Measurements from ENCODE around the gene TMEM179.
"Not testable (repeated sequence)": the region's sequence is repeated elsewhere in the genome, so short reads cannot be mapped to it uniquely, and the experiment has no call there.

The TMEM179 gene

DNA sequence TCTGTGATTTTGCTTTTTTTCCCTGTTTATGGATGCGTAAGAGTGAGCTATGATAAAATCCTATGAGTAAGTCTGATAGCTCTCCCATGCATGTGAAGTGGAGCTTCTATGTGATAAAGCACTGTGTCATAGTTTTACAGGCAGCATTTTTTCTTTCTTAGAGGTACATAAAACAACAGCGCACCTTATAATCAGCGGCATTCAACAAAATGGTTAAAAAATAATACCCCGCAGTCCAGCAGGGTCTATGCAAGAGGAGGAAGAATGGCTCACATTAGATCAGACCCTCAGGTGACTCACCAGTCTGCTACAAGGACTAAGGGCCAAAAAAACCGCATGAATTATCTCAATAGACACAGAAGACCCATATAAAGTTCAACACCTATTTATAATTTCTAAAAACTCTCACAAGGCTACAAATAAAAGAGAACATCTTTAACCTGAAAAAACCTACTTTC lies 33.0 kb upstream of the TMEM179 start:
- DNase-seq (ENCODE audit: low read depth in 2 of 2), result no peak

DNA sequence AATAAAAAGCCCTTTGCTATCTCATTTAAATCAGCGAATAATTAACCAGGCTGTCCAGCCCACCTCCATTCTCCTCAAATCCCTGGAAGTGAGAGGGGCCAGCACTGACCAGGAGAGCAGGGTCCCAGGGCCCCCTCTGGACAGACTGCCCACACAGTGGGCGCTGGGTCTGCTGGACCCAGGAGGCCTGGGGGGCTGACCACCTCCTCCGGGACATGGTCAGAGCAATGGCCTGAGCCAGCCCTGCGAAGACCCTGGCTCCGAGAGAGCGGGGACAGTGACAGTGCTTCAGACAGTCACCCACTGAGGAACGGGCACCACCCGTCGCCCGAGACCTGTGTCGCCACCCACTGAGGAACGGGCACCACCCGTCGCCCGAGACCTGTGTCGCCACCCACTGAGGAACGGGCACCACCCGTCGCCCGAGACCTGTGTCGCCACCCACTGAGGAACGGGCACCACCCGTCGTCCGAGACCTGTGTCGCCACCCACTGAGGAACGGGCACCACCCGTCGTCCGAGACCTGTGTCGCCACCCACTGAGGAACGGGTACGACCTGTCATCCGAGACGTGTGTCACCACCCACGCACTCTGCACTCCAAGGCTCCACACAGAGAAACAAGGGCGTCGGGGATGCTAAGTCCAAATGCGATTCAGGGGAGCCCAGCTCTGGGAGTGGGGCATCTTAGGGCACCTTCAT lies 32.4 kb upstream of the TMEM179 start:
- DNase-seq (ENCODE audit: low read depth in 2 of 2), result not testable (repeated sequence)

- DNase-seq (ENCODE audit: low read depth in 2 of 2), result no peak
Measured at GRCh38 chr14:104636131-104636530, 31.6 kb upstream of the TMEM179 start.

DNA sequence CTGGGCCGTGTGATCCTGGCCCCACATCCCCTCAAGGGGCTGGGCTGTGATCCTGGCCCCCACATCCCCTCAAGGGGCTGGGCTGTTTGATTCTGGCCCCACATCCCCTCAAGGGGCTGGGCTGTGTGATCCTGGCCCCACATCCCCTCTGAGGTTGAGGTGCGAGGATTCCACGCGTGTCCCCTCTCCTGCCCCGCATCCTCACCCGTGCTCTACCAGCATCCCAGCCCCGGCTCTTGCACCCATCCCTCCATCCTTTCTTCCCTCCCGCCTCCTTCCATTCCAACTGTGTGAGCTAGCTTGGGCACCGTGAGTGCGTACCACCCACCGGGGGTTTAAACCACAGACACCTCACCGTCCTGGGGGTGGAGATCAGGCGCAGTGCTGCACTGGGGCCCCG lies 31.1 kb upstream of the TMEM179 start:
- no peak for DNase-seq (ENCODE audit: low read depth in 2 of 2)

GRCh38 chr14:104634886-104635570 lies 30.5 kb upstream of the TMEM179 start:
- DNase-seq (ENCODE audit: low read depth in 2 of 2), result no peak

GRCh38 chr14:104634138-104634760 lies 29.7 kb upstream of the TMEM179 start:
- DNase-seq (ENCODE audit: low read depth in 2 of 2), result no peak

DNA sequence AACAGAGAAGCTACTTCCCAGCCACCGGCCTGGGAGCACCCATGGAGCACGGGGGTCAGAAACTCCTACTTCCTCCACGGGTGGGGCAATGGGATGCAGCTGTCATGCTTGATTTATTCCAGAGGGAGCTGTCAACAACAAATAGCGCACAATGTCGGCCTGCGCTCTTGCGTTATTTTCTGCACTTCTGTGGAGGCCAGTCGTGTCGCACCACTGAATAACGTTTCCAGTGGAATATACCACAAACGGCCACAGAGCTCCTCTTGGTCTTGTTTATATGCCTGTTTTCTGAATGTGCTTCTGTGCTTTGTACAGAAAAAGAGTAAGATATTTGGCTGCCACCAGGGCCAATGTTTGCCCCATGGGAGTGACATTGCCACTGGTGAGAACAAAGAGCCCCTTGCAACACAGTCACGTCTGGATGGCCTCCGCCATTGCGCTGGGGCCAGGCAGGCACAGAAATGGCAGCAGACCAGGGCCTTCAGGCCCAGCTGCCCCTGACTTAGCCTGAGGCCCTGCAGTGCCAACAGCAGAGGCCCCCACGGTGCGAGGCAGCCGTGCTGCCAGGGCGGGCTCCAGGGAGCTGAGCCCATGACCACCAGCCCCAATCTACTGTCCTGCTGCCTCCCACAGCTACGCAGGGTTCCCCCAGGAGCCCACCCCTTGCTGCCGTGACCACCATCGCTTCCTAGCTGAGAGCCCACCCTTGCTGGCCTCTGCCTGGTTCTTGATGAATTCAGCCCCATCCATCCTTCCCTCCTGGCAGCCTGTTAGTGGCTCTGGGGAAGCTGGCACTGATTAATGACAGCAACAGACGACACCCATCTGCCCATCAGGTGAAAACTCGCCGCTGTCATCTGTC lies 28.9 kb upstream of the TMEM179 start:
- DNase-seq (ENCODE audit: low read depth in 2 of 2), result no peak

- DNase-seq (ENCODE audit: low read depth in 2 of 2), result no peak
Measured at GRCh38 chr14:104632781-104633180, 28.2 kb upstream of the TMEM179 start.

DNA sequence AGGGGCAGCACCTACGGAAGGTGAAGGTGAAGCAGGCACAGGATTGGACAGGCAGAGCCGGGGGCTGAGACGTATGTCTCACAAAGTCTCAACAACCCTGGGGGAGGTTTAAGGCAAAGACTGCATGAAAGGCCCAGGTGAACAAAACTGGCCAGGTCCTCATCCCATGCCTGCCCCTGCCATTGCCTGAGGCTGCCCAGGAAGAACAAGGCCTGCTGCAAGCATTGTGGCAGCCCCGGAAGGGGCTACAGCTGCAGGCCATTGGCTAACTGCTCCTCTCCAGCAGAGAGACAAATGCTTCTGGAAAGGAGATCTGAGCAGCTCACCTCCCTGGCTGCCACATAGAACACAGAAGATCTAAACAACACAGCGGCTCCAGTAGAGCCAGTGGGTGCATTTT lies 20.4 kb upstream of the TMEM179 start:
- DNase-seq (ENCODE audit: low read depth in 2 of 2), result no peak

DNA sequence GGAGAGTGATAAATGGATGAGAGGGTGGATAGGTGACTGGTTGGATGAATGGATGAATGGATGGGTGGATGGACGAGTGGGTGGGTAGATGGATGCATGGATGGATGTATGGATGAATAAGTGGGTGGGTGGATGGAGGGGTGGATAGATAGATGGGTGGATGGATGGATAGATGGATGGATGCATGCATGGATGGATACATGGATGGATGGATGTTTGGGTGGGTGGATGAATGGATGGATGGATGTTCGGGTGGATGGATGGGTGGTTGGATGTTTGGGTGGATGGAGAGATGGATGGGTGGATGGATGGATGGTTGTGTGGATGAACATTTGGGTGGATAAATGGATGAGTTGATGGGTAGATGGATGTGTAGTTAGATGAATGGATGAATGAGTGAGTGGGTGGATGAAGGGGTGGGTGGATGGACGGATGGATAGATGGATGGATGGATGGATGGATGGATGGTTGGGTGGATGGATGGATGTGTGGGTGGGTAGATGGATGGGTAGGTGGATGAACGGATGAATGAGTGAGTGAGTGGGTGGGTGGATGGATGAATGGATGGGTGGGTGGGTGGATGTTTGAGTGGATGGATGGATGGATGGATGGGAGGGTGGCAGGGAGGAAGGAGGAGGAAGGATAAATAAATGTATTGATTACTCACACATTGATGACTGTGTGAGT lies 9.7 kb upstream of the TMEM179 start:
- DNase-seq (ENCODE audit: low read depth in 2 of 2), result no peak

GRCh38 chr14:104611881-104612280 lies 7.3 kb upstream of the TMEM179 start:
- DNase-seq (ENCODE audit: low read depth in 2 of 2), result no peak

- no peak for DNase-seq (ENCODE audit: low read depth in 2 of 2)
Measured at GRCh38 chr14:104610749-104611310, 6.3 kb upstream of the TMEM179 start.

- DNase-seq (ENCODE audit: low read depth in 2 of 2), result no peak
Measured at GRCh38 chr14:104609666-104610065, 5.1 kb upstream of the TMEM179 start.

GRCh38 chr14:104603711-104604401 lies 716 bp downstream of the TMEM179 start:
- DNase-seq (ENCODE audit: low read depth in 2 of 2), result no peak

DNA sequence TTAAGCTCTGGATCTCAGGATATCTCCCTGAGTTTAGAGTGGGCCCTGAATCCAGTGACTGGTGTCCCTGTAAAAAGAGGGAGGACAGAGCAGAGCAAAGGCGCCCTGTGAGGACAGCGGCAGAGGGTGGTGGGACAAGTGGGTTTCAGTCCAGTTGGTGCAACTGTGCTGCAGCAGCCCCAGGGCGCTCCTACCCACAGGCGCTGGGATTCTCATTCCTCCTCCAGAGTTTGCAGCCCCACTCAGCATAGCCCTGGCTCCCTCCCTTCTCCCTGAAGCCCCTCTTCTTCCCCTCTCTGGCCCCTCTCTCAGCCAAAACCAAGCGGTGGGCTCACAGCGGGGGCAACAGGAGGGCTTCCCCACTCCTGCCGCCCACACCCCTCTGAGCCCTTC lies 1.6 kb downstream of the TMEM179 start:
- no peak for DNase-seq (ENCODE audit: low read depth in 2 of 2)

GRCh38 chr14:104602315-104602932 lies 2.1 kb downstream of the TMEM179 start:
- DNase-seq (ENCODE audit: low read depth in 2 of 2), result no peak

GRCh38 chr14:104601786-104602185 lies 2.8 kb downstream of the TMEM179 start:
- no peak for DNase-seq (ENCODE audit: low read depth in 2 of 2)

DNA sequence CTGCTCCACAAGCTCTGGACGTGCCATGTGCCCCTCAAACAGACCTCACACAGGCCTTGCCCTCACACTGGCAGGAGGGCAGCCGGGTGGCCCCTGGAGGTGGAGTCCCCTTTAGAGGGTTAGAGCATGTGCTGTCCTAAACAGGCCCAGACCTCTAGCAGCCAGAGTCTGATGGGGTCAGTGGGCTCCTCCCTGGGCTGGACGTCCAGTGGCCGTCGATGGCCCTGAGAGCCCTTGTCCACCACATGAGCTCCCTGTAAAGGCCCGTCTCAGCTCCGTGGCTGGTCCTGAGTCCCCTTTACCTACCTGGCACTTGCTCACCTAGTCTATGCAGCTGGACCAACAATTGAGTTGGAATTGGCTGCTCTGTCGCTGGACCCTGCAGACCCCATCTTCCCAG lies 3.8 kb downstream of the TMEM179 start:
- DNase-seq (ENCODE audit: low read depth in 2 of 2), result no peak

- no peak for DNase-seq (ENCODE audit: low read depth in 2 of 2)
Measured at GRCh38 chr14:104600141-104600643, 4.4 kb downstream of the TMEM179 start.

GRCh38 chr14:104599446-104599845 lies 5.1 kb downstream of the TMEM179 start:
- DNase-seq (ENCODE audit: low read depth in 2 of 2), result no peak

All from stimulated activated CD8-positive, alpha-beta memory T cell treated with anti-CD3 and anti-CD28 coated beads, Interleukin-2, amount 100 ng/mL, for 1 hour (primary cell).